HG02759 (cell line): ENCODE measurements around the gene KPNA1.

Experiments used
- ATAC-seq: cut with Tn5 transposase; IDR thresholded peaks from one replicate; pipeline ENCODE4 v1.9.1; 2021; ENCODE audit warnings: mild to moderate bottlenecking, moderate library complexity; ENCODE audit not compliant: unreplicated experiment

The KPNA1 gene

GRCh38 chr3:122389197-122389596 is 125.5 kb downstream of the KPNA1 start:
- no peak for ATAC-seq

- ATAC-seq = no peak
Observed at GRCh38 chr3:122387709-122388108, 127.0 kb downstream of the KPNA1 start.

DNA sequence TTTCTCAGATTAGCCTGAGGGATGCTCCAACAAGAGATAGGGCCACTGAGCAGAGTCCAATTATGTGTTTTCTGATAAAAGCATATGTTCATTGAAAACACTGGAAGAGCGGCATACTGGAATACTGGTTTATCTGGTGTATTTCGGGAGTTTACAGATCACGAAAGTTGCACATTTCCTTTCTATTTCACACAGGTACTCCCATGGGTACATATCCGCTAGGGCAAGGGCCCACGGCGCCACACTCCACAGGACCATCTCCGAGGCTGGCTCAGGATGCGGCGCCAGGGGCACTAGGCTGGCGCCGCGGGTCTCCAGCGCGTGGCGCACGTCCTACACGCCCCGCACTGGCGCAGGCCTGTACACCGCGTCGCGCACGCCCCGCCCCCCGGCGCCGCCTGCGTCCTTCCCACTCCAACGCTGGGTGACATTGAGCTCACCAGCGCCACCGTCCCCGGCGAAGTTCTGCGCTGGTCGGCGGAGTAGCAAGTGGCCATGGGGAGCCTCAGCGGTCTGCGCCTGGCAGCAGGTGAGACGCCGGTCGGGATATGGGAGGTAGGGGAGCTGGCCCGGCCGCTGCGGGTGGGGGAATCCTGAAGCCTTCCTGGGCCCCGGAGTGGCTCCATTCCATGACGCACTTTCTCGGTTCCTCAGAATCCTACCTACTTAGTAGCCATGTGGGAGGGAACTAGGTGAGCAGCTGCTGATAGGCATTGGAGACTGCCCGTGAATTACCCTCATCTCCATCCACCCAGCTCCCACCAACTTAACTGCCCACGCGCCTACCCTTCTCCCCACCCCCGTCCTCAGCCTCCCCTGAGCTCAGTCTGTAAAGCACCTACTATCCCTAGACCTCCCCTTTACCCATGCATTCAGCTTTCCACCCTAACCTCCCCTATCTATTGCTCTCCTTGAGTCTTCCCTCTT is 130.7 kb downstream of the KPNA1 start, which contains the start of gene FAM162A:
FAM162A (plus strand) TSS at position 412 of the 927 bp plus-strand sequence; CDS start at position 496, 84 bp downstream.
- ATAC-seq = peak; percentile 94

DNA sequence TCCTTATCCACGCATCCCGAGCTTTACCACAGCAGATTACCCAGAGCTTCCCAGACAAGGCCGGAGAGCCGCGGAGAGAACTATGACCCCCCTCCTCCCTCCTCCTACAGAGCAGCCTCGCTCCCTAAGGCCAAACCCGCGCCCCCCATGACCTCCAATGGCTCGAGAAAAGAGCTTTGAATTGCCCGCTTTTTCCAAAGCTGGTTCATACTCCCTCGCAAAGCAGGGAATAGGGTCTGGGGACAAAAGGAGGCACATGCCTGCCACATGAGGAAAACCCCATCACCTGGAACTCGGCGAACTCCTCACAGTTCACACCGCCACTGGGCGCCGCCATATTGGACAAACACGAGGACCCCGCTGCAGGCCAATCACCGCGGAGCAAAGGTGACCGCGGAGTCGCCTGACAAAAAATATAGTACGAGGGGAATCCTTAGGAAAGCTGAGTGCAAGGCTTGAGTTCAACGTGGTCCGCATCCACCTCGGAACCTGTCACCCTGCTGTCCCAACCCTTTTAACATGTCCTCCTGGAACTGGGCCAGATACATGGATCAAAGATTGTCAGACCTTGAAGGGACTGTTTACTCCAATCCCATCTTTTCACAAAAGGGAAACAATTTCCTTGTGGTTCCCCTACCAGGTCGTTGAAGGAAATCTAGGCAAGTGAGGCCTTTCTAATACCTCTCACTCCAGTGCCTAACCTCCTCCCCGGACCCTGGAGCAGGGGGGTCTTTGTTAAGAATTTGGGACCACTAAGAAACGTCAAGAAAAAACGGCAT is 131.7 kb downstream of the KPNA1 start, which contains the start of gene MIX23:
MIX23 (minus strand) TSS at position 344 of the 779 bp plus-strand sequence; CDS start at position 337, 7 bp downstream.
- peak; percentile 41 for ATAC-seq

DNA sequence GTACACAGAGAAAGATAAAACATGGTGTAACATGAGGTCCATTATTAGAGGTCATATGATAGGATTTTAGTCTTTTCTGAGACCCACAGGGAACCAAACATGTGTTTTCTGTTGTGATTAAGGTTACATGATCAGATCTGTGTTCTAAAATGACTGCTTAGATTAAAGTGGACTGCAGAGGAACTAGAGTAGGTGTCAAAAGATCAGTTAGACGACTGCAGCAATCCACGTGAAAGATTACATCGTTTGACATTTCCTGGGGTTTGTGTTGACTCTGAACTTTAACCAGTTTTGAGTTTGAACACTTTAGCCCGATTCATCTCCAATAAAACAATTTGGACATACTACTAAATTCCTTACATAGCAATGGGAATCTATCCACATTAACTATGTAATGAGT is 136.8 kb downstream of the KPNA1 start:
- ATAC-seq = no peak

DNA sequence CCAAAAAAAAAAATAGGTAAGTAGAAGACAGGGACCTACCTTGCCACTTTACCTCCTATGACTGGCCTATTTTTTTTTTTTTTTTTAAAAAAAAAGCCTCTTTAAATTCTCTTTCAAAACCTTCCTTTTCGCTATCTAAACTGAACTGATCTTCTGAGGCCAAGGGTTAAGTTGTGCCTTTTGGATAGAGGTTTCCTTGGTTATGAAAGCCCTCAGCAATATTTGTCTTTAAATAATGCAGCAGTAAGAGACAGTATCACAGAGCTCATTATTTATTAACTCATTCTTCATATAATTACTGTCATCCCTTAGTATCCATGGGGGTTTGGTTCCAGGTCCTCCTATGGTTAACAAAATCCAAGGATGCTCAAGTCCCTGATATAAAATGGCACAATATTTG is 140.7 kb downstream of the KPNA1 start:
- ATAC-seq = no peak
